Effector memory CD4-positive, alpha-beta T cell (primary cell): Measurements from ENCODE around the gene OR2M5.

ENCODE experiments used
- DNase-seq, 3 donors: peaks; one replicate each; pipeline ENCODE4 v3.0.0-alpha.2; 2020
- H3K27ac ChIP-seq: 2 replicates; pipeline ENCODE4 v1.7.0; 2013; ENCODE audit warnings: mild to moderate bottlenecking, low read length, moderate library complexity; ENCODE audit not compliant: insufficient read depth, poor library complexity, severe bottlenecking
- H3K27me3 ChIP-seq: replicated peaks from 2 replicates; pipeline ENCODE4 v1.7.0; 2013; ENCODE audit warnings: mild to moderate bottlenecking, low read length; ENCODE audit not compliant: insufficient read depth, control insufficient read depth, poor library complexity, severe bottlenecking
- H3K36me3 ChIP-seq: 2 replicates; pipeline ENCODE4 v1.7.0; 2013; ENCODE audit warnings: mild to moderate bottlenecking, low read length, moderate library complexity; ENCODE audit not compliant: control insufficient read depth, insufficient read depth
- H3K4me1 ChIP-seq: 2 replicates; pipeline ENCODE4 v1.7.0; 2013; ENCODE audit warnings: low read length, mild to moderate bottlenecking; ENCODE audit not compliant: control insufficient read depth, insufficient read depth, poor library complexity, severe bottlenecking
- H3K4me3 ChIP-seq: 2 replicates; pipeline ENCODE4 v1.7.0; 2013; ENCODE audit warnings: low read length, low read depth, mild to moderate bottlenecking; ENCODE audit not compliant: insufficient read depth, poor library complexity, severe bottlenecking
- H3K9me3 ChIP-seq: 2 replicates; pipeline ENCODE4 v1.7.0; 2013; ENCODE audit warnings: mild to moderate bottlenecking, low read length, moderate library complexity; ENCODE audit not compliant: control insufficient read depth

Gene OR2M5

DNA sequence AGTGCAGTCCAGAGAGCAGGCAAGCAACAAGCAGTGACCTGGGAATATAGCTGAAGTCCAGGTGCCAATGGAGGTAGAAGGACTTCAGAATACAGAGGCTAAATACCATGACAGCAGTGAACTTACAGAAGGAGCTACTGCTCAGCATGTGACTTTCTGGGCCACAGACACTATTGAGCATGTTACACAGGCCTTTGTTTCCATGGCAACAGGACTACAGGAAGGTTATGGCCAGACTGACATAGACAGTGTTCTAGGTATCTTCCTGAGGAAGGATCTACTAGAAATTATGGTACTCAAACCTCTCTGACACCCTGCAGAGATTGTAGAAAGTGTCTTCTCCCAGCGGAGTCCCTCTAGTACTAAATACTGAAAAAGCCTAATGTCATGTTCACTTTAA is 11.0 kb downstream of the OR2M5 start:
- Histone ChIP-seq H3K4me1 (no peaks in the 10 kb centered on the region), H3K4me3 (no peak overlapping the region), H3K27ac (no peak overlapping the region), H3K9me3 (no peaks in the 10 kb centered on the region), H3K36me3 (no peaks in the 10 kb centered on the region), H3K27me3 (no peaks in the 10 kb centered on the region)
- no peak for DNase-seq

DNA sequence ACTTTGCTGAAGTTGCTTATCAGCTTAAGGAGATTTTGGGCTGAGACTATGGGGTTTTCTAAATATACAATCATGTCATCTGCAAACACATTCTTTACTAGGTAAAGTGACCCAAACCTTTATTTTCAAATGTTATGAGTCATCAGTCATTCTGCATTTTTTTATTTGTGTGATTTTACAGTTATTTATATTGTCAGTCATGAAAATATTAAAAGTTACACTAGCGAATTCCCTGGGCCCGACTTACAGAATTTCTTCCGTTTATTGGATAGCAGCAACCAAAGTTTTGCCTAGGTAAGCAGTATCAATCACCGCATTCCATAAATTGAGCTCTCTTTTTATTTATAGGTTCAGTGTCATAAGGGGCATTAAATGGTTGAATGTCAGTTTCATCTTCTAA is 13.8 kb downstream of the OR2M5 start:
- H3K27me3 ChIP-seq, result no peaks in the 10 kb centered on the region
- no peaks in the 10 kb centered on the region for H3K36me3 ChIP-seq
- no peaks in the 10 kb centered on the region for H3K4me1 ChIP-seq
- no peaks in the 10 kb centered on the region for H3K9me3 ChIP-seq
- DNase-seq, result no peak
- H3K4me3 ChIP-seq, result no peak overlapping the region
- no peak overlapping the region for H3K27ac ChIP-seq

DNA sequence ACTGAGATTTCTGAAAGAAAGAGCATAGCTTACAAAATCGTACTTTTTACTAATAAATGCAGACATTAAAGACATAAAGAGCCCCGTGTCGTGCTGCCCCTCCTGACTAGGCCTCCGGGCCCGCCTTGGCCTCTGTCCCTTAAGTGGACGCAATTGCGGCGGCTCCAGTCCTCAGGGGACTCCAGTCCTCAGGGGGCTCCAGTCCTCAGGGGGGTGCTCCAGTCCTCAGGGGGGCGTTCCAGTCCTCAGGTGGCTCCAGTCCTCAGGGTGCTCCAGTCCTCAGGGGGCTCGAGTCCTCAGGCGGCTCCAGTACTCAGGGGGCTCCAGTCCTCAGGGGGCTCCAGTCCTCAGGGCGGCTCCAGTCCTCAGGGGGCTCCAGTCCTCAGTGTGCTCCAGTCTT is 19.1 kb downstream of the OR2M5 start:
- H3K4me1 ChIP-seq, result no peaks in the 10 kb centered on the region
- DNase-seq, result no peak
- no peak overlapping the region for H3K4me3 ChIP-seq
- no peak overlapping the region for H3K27ac ChIP-seq
- no peaks in the 10 kb centered on the region for H3K36me3 ChIP-seq
- H3K27me3 ChIP-seq, result no peaks in the 10 kb centered on the region
- H3K9me3 ChIP-seq, result no peaks in the 10 kb centered on the region

DNA sequence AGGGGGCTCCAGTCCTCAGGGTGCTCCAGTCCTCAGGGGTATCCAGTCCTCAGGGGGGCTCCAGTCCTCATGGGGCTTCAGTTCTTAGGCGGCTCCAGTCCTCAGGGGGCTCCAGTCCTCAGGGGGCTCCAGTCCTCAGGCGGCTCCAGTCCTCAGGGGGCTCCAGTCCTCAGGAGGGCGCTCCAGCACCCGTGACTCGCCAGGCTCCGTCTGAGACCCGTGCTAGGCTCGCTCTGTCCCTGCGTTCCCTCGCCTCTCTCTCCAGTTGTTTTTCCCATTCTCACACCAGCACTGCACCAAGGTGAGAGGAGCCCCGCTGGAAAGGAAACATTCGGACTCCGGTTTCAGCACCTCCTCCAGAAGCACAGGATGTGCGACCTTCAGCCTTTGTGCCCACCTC is 20.2 kb downstream of the OR2M5 start:
- H3K9me3 ChIP-seq, result no peaks in the 10 kb centered on the region
- no peak overlapping the region for H3K4me3 ChIP-seq
- no peaks in the 10 kb centered on the region for H3K36me3 ChIP-seq
- no peaks in the 10 kb centered on the region for H3K27me3 ChIP-seq
- DNase-seq, result no peak
- H3K4me1 ChIP-seq, result no peaks in the 10 kb centered on the region
- no peak overlapping the region for H3K27ac ChIP-seq

DNA sequence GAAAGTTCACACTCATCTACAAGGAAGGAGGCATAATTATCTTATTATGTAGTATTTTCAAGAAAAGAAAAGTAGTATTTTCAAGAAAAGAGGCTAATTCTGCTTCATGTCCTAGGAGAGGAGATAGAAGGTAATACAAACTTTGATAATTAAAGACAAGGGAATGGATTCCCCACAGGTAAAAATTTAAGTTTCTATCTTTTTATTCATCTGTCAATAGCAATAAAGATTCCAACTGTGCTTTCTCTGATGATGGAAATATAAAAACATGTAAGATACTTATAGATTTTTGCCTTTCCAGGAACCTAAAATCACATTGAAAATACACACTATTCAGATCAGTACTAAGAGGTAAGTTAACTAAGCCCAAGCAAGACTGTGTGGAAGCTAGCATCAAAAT is 29.6 kb downstream of the OR2M5 start, which contains the start of gene OR2M2:
Gene OR2M2 (plus strand): TSS at position 301 of the 400 bp plus-strand sequence. CDS start 5,165 bp downstream, outside the sequence.
- Histone ChIP-seq H3K4me3 (no peak within 1 kb of the TSS), H3K4me1 (no peaks in the 10 kb centered on the region), H3K36me3 (no peaks in the 10 kb centered on the region), H3K27me3 (no peaks in the 10 kb centered on the region), H3K27ac (no peak within 1 kb of the TSS), H3K9me3 (no peaks in the 10 kb centered on the region)
- no peak for DNase-seq

DNA sequence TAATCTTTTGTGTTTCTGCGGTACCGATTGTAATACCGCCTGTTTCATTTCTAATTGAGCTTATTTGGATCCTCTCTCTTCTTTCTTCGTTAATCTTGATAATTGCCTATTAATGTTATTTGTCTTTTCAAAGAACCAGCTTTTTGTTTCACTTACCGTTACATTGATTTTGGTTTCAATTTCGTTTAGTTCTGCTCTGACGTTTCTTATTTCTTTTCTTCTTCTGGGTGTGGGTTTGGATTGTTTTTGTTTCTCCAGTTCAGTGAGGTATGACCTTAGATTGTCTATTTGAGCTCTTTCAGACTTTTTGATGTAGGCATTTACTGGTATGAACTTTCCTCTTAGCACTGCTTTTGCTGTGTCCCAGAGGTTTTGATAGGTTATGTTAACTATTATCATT is 39.0 kb downstream of the OR2M5 start:
- Histone ChIP-seq H3K36me3 (no peaks in the 10 kb centered on the region), H3K27ac (no peak overlapping the region), H3K9me3 (no peaks in the 10 kb centered on the region), H3K4me1 (no peaks in the 10 kb centered on the region), H3K27me3 (no peaks in the 10 kb centered on the region), H3K4me3 (no peak overlapping the region)
- DNase-seq, result no peak

DNA sequence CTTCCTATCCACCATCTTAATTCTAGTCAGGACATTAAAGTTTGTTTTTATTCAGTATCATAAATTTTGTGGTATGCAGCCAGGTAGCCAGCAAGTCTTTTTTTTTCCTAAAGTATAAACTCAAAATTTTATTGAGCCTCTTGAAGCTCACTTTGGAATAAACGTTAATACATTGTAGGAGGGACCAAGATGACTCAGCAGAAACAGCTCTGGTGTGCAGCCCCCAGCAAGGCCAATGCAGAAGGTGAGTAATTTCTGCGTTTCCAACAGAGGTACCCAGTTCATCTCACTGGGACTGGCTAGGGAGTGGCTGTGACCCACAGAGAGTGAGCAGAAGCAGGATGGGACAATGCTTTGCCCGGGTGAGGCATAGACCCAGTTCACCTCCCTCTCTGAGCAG is 42.4 kb downstream of the OR2M5 start:
- no peaks in the 10 kb centered on the region for H3K9me3 ChIP-seq
- no peaks in the 10 kb centered on the region for H3K36me3 ChIP-seq
- H3K4me1 ChIP-seq, result no peaks in the 10 kb centered on the region
- H3K27me3 ChIP-seq, result no peaks in the 10 kb centered on the region
- H3K27ac ChIP-seq, result no peak overlapping the region
- DNase-seq, result no peak
- no peak overlapping the region for H3K4me3 ChIP-seq

DNA sequence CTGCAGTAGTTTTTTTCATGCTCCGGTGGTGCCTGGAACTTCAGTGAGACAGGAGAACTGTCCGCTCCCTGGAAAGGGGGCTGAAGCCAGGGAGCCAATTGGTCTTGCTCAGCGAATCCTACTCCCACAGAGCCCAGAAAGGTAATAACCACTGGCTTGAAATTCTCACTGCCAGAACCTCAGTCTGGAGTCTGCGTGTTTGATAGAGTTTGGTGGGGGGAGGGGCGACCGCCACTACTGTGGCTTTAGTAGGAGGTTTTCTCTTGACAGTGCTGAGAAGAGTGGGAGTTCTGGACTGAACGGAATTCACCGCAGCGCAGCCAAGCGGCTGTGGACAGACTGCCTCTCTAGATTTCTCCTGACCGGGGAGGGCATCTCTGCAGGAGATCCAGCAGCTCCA is 44.1 kb downstream of the OR2M5 start:
- no peak for DNase-seq
- no peak overlapping the region for H3K27ac ChIP-seq
- H3K27me3 ChIP-seq, result no peaks in the 10 kb centered on the region
- no peaks in the 10 kb centered on the region for H3K4me1 ChIP-seq
- no peaks in the 10 kb centered on the region for H3K36me3 ChIP-seq
- H3K4me3 ChIP-seq, result no peak overlapping the region
- H3K9me3 ChIP-seq, result no peaks in the 10 kb centered on the region

DNA sequence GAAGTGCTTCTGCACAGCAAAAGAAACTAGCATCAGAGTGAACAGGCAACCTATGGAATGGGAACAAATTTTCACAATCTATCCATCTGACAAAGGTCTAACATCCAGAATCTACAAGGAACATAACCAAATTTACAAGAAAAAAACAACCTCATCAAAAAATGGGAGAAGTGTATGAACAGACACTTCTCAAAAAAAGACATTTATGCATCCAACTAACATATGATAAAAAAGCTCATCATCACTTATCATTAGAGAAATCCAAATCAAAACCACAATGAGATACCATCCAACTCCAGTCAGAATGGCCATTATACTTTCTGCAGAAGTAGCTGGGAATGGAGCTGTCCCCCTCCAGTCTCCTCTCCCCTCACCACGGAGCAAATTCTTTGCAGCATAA is 49.2 kb downstream of the OR2M5 start:
- Histone ChIP-seq H3K27ac (no peak overlapping the region), H3K9me3 (no peaks in the 10 kb centered on the region), H3K4me1 (no peaks in the 10 kb centered on the region), H3K36me3 (no peaks in the 10 kb centered on the region), H3K27me3 (no peaks in the 10 kb centered on the region), H3K4me3 (no peak overlapping the region)
- no peak for DNase-seq
